Fibroblast of upper back skin (primary cell): ENCODE measurements around the gene PRR35.

Experiments used
- DNase-seq: peaks from one replicate; pipeline ENCODE4 v3.0.0-alpha.2; 2013

PRR35 gene

GRCh38 chr16:549544-550263, 10.5 kb upstream of the PRR35 start:
- DNase-seq = no peak

GRCh38 chr16:551210-551609, 9.0 kb upstream of the PRR35 start:
- DNase-seq = no peak

- DNase-seq = no peak
Measured at GRCh38 chr16:552171-552570, 8.0 kb upstream of the PRR35 start.

GRCh38 chr16:553601-554296, 6.4 kb upstream of the PRR35 start:
- DNase-seq = no peak

- DNase-seq = no peak
Measured at GRCh38 chr16:554297-554621, 5.9 kb upstream of the PRR35 start.

GRCh38 chr16:554640-555365, 5.4 kb upstream of the PRR35 start:
- DNase-seq = peak; percentile 10

GRCh38 chr16:555528-556473, 4.4 kb upstream of the PRR35 start:
- DNase-seq = no peak

GRCh38 chr16:556474-557173, 3.6 kb upstream of the PRR35 start:
- DNase-seq = no peak

- no peak for DNase-seq
Measured at GRCh38 chr16:557463-558297, 2.5 kb upstream of the PRR35 start.

GRCh38 chr16:558298-559020, 1.7 kb upstream of the PRR35 start:
- no peak for DNase-seq

GRCh38 chr16:559021-559380, 1.2 kb upstream of the PRR35 start:
- no peak for DNase-seq

- no peak for DNase-seq
Measured at GRCh38 chr16:559411-560203, 587 bp upstream of the PRR35 start.

- DNase-seq = no peak
Measured at GRCh38 chr16:560701-561412, 663 bp downstream of the PRR35 start.

GRCh38 chr16:561413-561794, 1.2 kb downstream of the PRR35 start:
- no peak for DNase-seq

GRCh38 chr16:561957-562938, 2.1 kb downstream of the PRR35 start:
- no peak for DNase-seq

- no peak for DNase-seq
Measured at GRCh38 chr16:563072-563644, 3.0 kb downstream of the PRR35 start.

- no peak for DNase-seq
Measured at GRCh38 chr16:564690-565418, 4.7 kb downstream of the PRR35 start.
